ENCODE results near the gene COL7A1. TPM values are rescaled to one million over a fixed set of nuclear protein-coding genes. Genes with fewer than 3 reads are reported as not detected.

The COL7A1 gene
- total RNA-seq, 2 donors from 2014 or later: 4.2 to 5.3 TPM

GRCh38 chr3:48521635-48522034 is 73.5 kb downstream of the COL7A1 start:
- intact Hi-C loops (cut with DNase I): no loop called here
- no peak for DNase-seq (ENCODE audit: low spot score)

- intact Hi-C loops (cut with DNase I): no loop called here
Measured at GRCh38 chr3:48519277-48519643, 75.9 kb downstream of the COL7A1 start.

GRCh38 chr3:48518638-48519276 is 76.4 kb downstream of the COL7A1 start:
- no peak for DNase-seq (ENCODE audit: low spot score)
- intact Hi-C loops (cut with DNase I): no loop called here

More at GRCh38 chr3:48519277-48519643, 75.9 kb downstream of the COL7A1 start:
- DNase-seq (ENCODE audit: low spot score): no peak

GRCh38 chr3:48518069-48518468 is 77.1 kb downstream of the COL7A1 start:
- no peak for DNase-seq (ENCODE audit: low spot score)
- intact Hi-C loops (cut with DNase I): no loop called here

- intact Hi-C loops (cut with DNase I): no loop called here
Measured at GRCh38 chr3:48516571-48516970, 78.6 kb downstream of the COL7A1 start.

GRCh38 chr3:48514431-48515227 is 80.5 kb downstream of the COL7A1 start:
- DNase-seq (ENCODE audit: low spot score): peak; percentile 18
- intact Hi-C loops (cut with DNase I): no loop called here

More at GRCh38 chr3:48516571-48516970, 78.6 kb downstream of the COL7A1 start:
- DNase-seq (ENCODE audit: low spot score): no peak

Small RNA genes lying within 50 kb of the gene (microRNA-seq; reads per million reads assigned to microRNA genes)
- gene MIR4793 (ENCODE audit: borderline microRNAs expressed in 2 of 2): 0 to 0.32 reads per million in 2 donors
- gene MIR6823 (ENCODE audit: borderline microRNAs expressed in 2 of 2): 0 reads per million in 2 donors
- 0 reads per million in 2 donors for gene MIR711 (ENCODE audit: borderline microRNAs expressed in 2 of 2)

Other genes starting within 250 kb of the COL7A1 start
- gene FBXW12, start 223.1 kb downstream of the COL7A1 start, total RNA-seq: not detected
- gene PLXNB1, start 165.2 kb downstream of the COL7A1 start, total RNA-seq: 10 to 100 TPM; 76.4 to 76.7 TPM
- 10 to 100 TPM; 13.0 to 16.2 TPM for gene CCDC51, start 155.2 kb downstream of the COL7A1 start, total RNA-seq
- gene TMA7, start 155.1 kb downstream of the COL7A1 start, total RNA-seq: 100 to 1,000 TPM; 112 to 178 TPM
- 1 to 10 TPM; 6.2 to 6.3 TPM for gene ATRIP, start 148.6 kb downstream of the COL7A1 start, total RNA-seq
- gene SHISA5, start 91.2 kb downstream of the COL7A1 start, total RNA-seq: 100 to 1,000 TPM; 142 to 147 TPM
- 1 to 10 TPM; 2.0 to 4.5 TPM for gene PFKFB4, start 38.5 kb downstream of the COL7A1 start, total RNA-seq
- gene UCN2, start 31.5 kb downstream of the COL7A1 start, total RNA-seq: not detected
- gene UQCRC1, start 14.3 kb upstream of the COL7A1 start, total RNA-seq: 100 to 1,000 TPM; 134 to 135 TPM
- not detected for gene TMEM89, start 26.4 kb upstream of the COL7A1 start, total RNA-seq
- 10 to 100 TPM in 1 of 2 donors, 1 to 10 TPM in 1; 7.0 to 11.7 TPM for gene SLC26A6, start 40.1 kb upstream of the COL7A1 start, total RNA-seq
- under 1 TPM; 0.65 to 0.67 TPM for gene CELSR3, start 67.6 kb upstream of the COL7A1 start, total RNA-seq
- gene NCKIPSD, start 90.6 kb upstream of the COL7A1 start, total RNA-seq: 10 to 100 TPM; 14.0 to 19.8 TPM
- 10 to 100 TPM; 24.6 to 33.1 TPM for gene IP6K2, start 121.9 kb upstream of the COL7A1 start, total RNA-seq

All from posterior vena cava (tissue), 2 donors.